GM19468 (cell line): ENCODE data around the gene ZBTB21.
"Not testable (repeated sequence)": the region's sequence is repeated elsewhere in the genome, so short reads cannot be mapped to it uniquely, and the experiment has no call there.

ENCODE experiments used
- ATAC-seq: cut with Tn5 transposase; IDR thresholded peaks from one replicate; pipeline ENCODE4 v1.9.1; 2021; ENCODE audit warnings: mild to moderate bottlenecking, moderate library complexity, moderate number of reproducible peaks; ENCODE audit not compliant: unreplicated experiment; ENCODE audit errors: extremely low read depth

ZBTB21 gene

DNA sequence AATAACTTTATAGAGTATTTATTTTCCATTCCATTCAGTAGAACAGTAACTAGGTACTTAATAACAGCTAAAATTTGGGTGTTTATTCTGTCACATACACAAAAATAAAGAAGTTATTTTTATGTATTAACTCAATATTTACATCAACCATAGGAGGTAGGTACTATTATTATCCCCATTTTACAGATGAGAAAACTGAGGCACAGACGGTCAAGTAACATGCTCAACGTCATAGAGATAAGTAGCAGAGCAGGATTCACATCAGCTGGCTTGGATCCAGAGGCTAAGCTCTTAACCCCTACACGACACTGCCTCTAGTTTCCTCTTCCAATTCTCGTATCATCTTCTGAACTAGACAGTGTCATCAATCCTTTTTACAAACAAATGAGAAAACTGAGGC, 9.3 kb downstream of the ZBTB21 start:
- ATAC-seq: no peak

DNA sequence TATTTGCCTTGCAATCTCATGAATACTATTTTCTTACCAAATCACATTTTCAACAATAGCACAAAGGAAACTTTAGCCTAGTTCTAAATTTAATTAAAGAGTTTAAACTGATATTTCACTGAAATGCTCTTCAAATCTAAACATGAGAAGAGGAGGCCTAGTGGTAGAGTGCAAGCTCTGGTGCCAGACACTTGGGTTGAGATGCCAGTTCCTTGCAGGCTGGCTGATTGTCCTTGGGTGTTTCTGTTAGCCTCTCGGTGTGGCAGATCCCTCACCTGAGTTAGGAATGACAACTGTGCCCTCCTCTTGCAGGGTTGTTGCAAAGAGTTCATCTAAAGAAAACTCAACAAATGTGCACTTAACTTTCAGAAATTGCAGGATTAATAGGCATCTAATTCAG, 12.5 kb downstream of the ZBTB21 start:
- no peak for ATAC-seq

DNA sequence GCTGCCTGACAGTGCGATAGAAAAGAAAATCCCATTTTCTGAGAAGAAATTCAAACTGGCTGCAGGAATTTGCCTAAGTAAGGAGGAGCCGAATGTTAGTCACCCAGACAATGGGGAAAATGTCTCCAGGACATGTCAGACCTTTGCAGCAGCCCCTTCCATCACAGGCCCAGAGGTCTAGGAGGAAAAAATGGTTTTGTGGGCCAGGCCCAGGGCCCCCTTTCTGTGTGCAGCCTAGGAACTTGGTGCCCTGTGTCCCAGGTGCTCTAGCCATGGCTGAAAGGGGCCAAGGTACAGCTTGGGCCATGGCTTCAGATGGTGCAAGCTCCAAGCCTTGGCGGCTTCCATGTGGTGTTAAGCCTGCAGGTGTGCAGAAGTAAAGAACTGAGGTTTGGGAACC, 14.6 kb downstream of the ZBTB21 start:
- no peak for ATAC-seq

DNA sequence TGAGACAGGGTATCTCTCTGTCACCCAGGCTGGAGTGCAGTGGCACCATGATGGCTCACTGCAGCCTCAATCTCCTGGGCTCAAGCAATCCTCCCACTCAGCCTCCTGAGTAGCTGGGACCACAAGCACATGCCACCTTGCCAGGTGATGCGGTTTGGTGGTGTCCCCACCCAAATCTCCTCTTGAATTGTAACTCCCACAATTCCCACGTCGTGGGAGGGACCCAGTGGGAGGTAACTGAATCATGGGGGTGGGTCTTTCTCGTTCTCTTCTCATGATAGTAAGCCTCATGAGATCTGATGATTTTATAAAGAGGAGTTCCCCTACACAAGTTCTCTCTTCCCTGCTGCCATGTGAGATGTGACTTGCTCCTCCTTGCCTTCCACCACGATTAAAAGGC, 15.5 kb downstream of the ZBTB21 start:
- not testable (repeated sequence) for ATAC-seq

DNA sequence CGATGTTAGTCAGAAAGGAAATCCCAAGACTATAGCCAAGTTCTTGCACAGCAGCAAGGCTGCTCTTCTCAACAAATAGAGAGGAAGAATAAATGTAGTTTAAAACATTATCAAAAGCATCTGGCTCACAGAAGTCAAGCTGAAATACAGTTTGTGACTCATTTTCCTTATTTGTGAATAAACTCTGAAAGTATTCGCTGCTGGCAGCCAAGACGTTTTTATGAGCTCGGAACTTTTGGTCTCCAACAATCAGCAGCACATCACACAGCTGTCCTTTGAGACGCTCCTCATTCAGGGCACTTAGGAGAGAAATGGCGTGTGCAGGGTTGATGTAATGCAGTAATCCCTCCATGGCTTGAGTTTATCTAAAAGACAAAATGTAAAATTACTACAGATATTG, 16.4 kb downstream of the ZBTB21 start:
- no peak for ATAC-seq

DNA sequence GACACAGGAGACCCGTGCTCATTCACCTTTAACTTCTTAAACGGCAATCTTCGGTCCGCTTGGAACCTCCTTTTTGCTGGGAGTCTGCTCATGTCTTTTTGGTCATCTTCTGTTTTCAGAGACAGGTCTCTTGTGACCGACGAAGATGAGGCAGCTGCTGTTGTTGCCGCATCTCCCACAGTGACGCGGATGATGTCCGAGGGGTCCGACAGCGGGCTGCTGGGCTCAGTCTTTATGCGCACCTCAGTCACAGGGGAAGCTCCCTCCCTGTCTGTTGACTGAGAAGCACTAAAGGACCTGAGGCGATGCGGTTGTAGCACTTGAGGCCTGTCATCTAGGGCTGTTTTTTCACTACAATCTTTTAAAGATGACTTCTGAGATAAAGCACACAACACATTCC, 17.6 kb downstream of the ZBTB21 start:
- no peak for ATAC-seq

DNA sequence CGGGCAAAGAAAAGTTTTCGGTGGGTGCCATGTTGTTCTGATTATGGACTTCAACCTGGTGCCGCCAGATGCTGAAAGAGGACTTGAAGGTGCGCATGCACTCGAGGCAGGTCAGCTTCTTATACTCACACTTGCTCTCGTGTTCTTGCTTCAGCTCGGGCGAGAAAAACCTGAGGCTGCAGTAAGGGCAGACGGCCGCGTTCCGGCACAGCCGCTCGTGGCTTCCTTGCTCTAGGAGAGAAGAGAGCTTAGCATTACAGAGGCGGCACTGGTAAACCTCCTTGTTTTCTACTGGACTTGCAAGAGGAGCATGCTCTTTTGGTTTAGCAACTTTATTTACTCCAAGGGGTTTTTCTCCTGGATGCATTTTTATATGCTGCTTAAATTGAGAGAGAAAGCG, 18.5 kb downstream of the ZBTB21 start:
- ATAC-seq: no peak

DNA sequence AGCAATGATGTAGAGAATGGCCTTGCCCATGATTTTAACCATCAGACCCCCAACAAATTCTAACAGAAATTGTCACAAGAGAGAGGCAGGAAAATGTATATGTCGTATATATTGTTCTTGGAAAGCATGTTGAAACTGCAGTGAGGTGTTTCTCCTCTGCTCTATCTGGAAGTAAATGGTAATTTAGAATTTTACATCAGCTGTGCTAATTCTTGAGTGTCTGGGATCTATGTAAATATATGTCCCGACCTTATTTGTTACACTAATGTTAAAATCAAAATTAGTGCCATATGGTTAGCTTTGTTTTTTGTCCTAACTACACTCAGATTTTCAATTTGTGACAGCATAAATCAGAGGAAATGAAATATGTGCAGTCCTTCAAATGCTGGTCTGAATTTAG, 20.5 kb downstream of the ZBTB21 start:
- ATAC-seq: no peak

DNA sequence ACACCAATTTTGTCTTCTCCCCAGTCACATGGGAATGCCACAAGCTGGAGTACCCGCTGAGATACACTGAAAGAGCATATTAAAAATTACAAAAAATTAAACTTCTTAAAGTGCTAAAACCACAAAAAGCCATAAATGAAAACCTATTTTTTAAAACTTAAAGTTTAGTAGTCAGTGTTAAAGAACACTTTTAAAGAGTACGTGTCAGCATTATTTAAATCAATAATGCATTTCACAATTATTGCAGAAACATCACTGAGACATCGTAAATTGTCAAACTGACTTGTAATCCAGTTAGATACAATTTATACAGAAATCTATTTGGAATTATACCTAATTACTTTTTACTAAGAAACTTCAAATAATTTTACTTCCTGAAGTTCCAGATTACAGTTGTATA, 22.9 kb downstream of the ZBTB21 start:
- no peak for ATAC-seq

DNA sequence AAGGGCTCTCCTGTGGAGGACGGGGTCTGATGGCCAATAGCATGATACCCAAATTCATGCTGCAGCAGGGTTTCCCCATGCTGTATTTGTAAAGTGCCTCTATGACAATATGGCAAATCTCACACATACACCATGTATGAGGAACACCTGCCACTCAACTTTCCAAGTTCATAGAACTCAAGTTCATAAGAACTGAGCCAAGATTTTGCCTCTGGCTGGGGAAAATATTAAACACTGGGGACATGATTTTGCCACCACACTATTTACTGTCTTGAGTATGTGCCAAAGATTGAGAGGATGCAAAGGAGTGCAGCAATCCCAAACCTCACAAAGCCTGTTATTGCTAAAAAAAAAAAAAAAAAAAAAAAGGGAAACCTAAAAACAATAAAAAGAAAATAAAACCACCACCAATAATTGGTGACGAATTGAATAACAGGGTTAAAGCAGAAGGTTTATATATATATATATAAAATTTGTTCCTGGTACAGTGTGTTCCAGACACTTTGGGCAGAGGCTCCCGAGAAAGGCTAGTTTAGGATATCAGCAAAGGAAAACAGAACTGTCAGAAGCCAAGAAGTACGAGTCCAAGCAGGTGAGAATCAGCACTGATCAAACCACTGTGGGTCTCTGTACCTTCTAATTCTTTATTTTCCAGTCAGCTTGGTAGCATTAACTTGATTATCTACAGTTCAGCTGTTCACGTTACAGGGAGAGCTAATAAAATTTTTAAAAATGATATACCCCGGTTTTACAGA, 24.3 kb downstream of the ZBTB21 start:
- ATAC-seq: no peak

DNA sequence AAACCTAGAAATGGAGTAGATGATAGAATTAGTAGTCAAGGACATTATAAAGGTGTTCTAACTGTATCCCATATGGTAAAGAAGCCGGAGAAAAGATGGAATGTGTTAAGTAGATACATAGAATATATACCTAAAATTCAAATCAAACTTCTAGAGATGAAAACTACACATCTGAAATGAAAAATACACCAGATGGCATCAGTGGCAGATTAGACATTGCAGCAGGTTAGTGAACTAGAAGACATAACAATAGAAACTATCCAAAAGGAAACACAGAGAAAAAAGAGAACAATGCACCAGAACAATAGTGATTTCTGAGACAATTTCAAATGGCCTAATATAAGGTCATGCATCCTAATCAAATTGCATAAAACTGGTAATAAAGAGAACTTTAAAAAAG, 26.9 kb downstream of the ZBTB21 start:
- no peak for ATAC-seq

DNA sequence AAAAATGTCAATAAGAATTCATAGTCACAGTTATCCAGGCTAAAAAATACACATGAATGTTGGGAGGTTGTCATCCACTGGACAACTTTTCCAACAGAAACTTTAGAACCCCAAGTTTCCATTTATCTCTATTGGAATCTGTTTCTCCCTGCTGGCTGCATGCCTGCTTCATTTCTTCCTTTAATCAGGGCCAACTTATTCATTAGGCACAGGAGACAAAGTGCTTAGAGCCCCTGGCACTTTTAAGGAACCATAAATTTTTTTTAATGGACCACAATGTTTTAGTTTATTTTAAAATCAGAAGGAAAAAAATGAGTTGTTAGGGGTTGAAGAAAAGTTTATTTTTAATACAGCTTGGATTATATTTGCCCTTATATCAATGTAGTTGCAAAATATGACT, 29.6 kb downstream of the ZBTB21 start:
- ATAC-seq: no peak

DNA sequence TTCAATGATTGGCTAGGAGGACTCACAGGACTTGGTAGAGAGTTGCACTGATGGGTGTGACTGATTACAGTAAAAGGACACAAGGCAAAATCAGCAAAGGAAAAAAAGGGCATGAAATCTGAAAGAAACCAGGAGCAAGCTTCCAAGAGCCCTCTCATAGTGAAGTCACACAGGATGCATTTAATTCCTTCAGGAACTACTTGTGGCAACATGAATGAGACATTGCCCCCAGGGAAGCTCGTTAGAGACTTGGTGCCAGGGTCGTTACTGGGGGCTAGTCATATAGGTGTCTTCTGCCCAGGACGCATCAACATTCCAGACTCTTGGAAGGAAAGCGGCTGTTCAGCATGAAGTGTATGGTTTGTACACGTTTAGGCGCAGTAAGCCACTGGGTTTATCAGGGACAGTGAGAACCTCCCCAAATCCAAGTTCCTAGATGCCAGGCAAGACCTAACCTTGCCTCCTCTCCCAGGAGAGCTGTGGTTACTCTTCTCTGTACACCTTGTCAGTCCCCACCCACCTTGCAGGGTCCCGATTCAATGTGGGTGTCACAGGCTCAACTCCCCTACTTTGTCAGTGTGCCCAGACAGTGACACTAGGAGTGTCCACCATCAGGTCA, 30.3 kb downstream of the ZBTB21 start:
- ATAC-seq: no peak

DNA sequence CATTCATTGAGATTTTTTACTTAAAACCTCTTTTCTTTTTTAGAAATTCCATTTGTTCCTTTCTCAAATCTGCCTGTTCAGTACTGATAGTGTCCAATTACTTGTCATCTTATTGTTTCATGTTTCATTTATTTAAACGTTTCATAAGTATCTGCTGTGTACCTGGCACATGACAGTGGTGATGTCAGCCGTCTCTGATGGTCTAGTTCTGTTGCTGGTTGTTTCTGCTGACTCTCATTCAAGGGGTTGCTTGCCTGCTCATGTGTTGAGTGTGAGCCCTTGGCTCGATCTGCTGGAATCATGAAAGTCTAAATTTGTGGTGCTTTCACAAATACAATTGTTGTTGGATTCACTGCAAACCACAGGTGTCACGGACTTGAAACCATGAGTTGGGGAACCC, 30.8 kb downstream of the ZBTB21 start:
- no peak for ATAC-seq

DNA sequence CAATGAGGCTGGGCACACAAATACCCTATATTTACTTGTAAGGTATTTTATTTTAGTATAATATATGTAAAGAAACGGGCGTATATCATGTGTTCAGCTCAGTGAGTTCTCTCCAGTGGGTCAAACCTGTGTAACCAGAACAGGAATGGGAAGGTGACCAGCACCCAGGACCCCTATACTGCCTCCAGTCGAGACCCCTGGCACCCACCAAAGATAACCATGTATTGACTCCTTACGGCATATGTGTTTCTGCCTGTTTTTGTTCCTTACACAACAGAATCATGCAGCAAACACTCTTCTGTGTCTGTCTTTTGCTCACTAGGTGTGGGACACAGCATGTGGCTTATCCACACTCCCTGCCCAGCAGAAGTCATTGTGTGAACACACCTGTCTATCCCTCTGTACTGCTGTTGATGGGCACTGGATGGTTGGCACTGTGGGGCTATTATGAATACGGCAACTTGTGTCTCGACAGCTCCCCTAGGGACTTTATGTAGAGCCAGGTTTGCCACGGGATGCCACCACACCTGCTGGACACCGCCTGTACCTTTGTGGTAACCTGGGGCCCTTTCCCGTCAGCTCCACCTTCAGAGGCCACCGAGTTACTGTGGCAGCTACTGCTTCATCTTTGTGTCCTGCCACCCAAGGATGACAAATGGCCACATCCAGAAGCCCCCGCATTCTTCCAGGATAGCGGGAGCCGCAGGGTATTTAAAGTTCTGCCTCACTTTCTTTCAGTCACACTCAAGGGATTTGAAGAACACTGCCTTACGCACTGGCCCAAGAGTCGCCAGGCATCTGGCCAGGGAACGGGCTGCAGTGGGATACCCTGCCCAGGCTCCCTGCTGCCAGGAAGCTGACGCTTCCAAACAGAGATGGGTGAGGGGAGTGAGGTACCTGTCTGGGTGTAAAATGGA, 32.9 kb downstream of the ZBTB21 start:
- ATAC-seq: no peak

DNA sequence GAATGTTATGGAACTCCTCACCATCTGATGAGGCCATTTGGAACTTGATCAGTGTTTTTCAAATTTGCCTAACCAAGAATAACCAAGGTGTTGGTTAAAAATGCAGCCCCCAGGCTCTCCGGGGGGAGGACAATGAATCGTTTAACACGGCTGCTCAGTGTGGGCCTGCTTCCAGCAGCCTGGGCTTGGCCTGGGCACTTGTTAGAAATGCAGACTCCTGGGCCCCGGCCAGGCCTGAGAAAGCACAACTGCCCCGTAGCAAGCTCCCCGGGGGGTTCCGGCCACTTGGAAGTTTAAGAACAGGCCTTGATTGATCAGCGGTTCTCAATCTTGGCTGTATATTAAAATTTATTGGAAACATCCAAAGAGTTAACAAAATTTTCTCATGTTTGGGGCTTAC, 33.5 kb downstream of the ZBTB21 start:
- no peak for ATAC-seq

DNA sequence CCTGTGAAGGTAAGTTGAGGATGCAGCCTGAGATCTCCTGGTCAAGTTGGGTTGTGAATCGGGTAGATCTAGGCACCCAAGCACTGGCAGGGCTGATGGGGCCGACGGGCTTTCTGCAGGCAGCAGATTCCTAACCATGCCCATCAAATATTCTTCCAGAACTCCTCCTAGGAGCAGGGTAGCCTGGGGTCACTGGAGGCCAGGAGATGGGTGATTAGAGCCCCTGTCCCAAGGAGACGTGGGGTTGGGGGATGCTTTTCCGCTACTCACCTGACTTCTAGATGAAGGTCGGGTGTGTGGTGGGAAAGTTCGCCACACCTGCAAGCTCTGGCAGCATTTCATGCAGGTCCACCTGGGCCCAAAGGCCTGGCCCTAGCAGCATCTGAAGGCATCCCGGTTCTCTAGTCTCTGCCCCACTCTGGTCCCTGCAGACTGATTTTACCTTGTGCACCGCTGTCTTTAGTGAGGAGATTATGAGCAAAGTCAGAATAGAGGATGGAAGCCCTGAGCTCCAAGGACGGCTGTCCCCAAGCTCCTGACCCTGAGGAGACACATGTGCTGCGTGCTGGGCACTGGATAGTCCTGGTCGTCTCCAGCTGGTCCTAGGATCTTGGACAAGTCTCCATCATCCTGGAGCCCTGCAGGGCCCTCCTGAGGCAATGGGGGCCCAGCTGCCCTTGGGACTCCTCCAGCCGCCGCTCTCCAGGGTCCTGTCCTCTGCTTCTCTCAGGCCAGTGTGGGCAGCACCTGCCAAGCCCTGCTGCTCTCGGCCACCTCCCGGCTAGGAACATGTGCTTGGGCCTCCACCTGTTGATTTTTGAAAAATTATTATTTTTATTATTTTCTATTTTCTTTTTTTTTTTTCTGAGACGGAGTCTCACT, 34.5 kb downstream of the ZBTB21 start:
- no peak for ATAC-seq

DNA sequence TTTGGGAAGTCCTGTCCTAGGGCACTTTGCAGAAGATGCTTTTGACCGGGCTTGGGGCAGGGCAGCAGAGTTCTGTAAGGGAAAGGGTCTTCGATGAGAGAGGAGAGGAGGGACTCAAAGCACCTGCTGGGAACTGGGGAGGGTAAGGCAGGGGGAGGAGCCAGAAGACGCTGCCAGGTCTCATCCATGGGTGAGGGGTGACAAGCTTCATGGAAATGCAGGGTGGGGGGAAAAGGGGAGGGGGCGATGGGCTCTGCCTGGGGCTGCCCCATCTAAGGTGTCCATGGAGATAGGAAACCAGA, 35.5 kb downstream of the ZBTB21 start:
- no peak for ATAC-seq

DNA sequence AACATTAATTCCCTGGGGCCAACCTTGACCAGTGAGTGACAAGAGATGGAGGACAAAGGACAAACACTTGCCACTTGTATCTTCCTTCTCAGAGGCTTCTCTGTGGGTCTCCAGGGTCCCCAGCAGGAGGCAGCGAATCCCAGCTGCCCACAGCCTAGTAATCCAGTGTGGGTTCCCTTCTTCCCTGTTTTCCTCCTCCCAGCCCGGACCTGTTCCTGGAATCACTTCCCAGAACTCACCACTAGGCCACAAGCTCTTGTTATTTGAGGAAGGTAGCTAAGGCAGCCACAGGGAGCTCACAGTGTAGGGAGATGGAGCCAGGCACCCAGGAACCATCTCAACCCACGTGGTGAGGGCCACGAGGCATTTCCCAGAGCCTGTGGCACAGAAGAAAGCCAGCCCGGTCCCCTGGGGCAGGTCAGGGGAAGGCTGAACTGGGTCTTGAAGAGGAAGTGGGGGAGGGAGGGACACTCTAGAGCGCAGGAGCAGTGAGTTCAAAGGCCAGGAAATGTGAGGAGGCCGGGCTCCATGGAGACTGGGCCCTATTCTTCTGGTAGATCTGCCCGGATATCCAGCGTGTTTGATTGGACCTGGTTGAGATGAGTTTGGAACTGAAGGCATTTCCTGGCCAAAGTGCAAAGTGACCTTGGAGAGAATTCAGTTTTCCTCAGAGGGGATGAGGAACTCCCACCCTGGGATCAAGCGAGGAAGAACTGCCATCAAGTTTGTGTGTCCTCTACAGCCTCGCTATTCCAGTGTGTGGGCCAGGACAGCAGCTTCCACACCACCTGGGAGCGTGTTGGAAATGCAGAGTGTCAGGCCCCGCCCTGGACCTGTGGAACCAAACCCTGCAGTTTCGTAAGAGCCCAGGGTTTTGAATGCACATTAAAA, 36.1 kb downstream of the ZBTB21 start:
- ATAC-seq: no peak
